GM06990 (cell line): ENCODE measurements around the gene SORBS1.

Experiments used
- DNase-seq: peaks from one replicate; pipeline ENCODE4 v3.0.0-alpha.2; 2011; ENCODE audit not compliant: insufficient read length; ENCODE audit errors: extremely low read depth
- H3K27me3 ChIP-seq: replicated peaks from 2 replicates; pipeline ENCODE4 v1.6.0; 2011; ENCODE audit warnings: low read length; ENCODE audit not compliant: control insufficient read depth, insufficient read depth
- H3K36me3 ChIP-seq: 2 replicates; pipeline ENCODE4 v1.5.1; 2011; ENCODE audit warnings: low read length; ENCODE audit not compliant: control insufficient read depth, insufficient read depth
- H3K4me3 ChIP-seq: replicated peaks from 2 replicates; pipeline ENCODE4 v1.5.1; 2011; ENCODE audit warnings: low read depth, mild to moderate bottlenecking, control low read depth, low read length
- TF ChIP-seq, protein P1 (sequence below): IDR thresholded peaks from 2 replicates; pipeline ENCODE4 v1.5.1; 2011; ENCODE audit warnings: low read length, control low read depth, mild to moderate bottlenecking, inconsistent platforms; ENCODE audit not compliant: insufficient read depth, poor library complexity, severe bottlenecking

SORBS1 gene

DNA sequence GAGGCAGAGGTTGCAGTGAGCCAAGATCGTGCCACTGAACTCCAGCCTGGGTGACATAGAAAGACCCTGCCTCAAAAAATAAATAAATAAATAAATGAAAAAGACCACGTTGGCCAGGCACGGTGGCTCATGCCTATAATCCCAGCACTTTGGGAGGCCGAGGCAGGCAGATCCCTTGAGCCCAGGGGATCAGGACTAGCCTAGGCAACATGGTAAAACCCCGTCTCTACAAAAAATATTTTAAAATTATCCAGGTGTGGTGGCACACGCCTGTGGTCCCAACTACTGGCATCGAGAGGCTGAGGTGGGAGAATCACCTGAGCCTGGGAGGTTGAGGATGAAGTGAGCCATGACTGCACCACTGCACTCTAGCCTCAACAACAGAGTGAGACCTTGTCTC, 153.6 kb downstream of the SORBS1 start:
- Histone ChIP-seq H3K27me3 (no peaks in the 10 kb centered on the region), H3K36me3 (no peaks in the 10 kb centered on the region), H3K4me3 (no peak overlapping the region)
- no peak for DNase-seq
- TF ChIP-seq, protein P1, sequence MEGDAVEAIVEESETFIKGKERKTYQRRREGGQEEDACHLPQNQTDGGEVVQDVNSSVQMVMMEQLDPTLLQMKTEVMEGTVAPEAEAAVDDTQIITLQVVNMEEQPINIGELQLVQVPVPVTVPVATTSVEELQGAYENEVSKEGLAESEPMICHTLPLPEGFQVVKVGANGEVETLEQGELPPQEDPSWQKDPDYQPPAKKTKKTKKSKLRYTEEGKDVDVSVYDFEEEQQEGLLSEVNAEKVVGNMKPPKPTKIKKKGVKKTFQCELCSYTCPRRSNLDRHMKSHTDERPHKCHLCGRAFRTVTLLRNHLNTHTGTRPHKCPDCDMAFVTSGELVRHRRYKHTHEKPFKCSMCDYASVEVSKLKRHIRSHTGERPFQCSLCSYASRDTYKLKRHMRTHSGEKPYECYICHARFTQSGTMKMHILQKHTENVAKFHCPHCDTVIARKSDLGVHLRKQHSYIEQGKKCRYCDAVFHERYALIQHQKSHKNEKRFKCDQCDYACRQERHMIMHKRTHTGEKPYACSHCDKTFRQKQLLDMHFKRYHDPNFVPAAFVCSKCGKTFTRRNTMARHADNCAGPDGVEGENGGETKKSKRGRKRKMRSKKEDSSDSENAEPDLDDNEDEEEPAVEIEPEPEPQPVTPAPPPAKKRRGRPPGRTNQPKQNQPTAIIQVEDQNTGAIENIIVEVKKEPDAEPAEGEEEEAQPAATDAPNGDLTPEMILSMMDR: no peak

- no peak for DNase-seq
- no peaks in the 10 kb centered on the region for H3K27me3 ChIP-seq
- no peaks in the 10 kb centered on the region for H3K36me3 ChIP-seq
Observed at GRCh38 chr10:95406651-95407280, 154.4 kb downstream of the SORBS1 start.

GRCh38 chr10:95405655-95406054, 155.5 kb downstream of the SORBS1 start:
- H3K27me3 ChIP-seq: no peaks in the 10 kb centered on the region
- no peaks in the 10 kb centered on the region for H3K36me3 ChIP-seq
- no peak overlapping the region for H3K4me3 ChIP-seq
- no peak for DNase-seq
- TF ChIP-seq, protein P1: no peak

More at GRCh38 chr10:95406651-95407280, 154.4 kb downstream of the SORBS1 start:
- H3K4me3 ChIP-seq: no peak overlapping the region
- TF ChIP-seq, protein P1: no peak

DNA sequence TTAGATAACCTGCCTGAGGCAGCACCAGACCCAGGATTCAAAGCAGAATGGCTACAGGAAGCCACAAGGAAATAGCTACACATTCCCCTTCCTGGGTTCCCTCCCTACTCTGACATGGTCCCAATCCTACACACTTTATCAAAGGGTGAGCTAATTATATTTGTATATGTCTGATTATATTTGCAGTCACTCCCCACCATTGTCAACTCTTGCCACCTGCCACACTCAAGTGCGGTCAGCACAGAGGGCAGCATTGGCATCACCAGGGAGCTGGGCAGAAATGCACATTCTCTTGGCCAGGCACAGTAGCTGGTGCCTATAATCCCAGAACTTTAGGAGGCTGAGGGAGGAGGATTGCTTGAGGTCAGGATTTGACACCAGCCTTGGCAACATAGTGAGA, 156.3 kb downstream of the SORBS1 start:
- Histone ChIP-seq H3K27me3 (no peaks in the 10 kb centered on the region), H3K36me3 (no peaks in the 10 kb centered on the region), H3K4me3 (no peak overlapping the region)
- no peak for DNase-seq
- TF ChIP-seq, protein P1: no peak

DNA sequence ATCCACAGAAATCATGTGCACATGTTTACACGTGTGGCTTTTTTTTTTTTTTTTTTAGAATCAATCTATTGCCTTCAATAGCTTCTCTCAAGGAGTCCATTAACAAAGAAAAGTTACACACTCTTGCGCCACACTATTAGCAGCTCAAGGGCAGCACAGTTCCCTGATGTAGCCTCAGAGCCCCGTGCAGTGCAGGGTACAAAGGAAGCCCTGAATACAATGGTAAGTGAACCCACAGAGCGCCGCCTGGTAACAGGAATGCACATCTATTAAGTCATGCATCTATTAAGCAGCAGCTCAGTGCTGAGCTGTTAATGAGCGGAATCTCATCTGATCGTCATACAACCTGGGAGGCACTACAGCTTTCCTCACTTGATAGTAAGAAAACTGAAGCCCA, 156.7 kb downstream of the SORBS1 start:
- Histone ChIP-seq H3K27me3 (no peaks in the 10 kb centered on the region), H3K36me3 (no peaks in the 10 kb centered on the region), H3K4me3 (no peak overlapping the region)
- TF ChIP-seq, protein P1: no peak
- no peak for DNase-seq
